T-helper 17 cell (primary cell): ENCODE results near the gene ATCAY. TPM values are rescaled to one million over a fixed set of nuclear protein-coding genes. Genes with fewer than 3 reads are reported as not detected.

ENCODE experiments used
- ATAC-seq: fragments of 150-1000 bp; cut with Tn5 transposase; 2 replicates; pipeline ENCODE4 v1.10.0; 2021; ENCODE audit warnings: mild to moderate bottlenecking, moderate library complexity
- DNase-seq, 3 donors: peaks; one replicate each; pipeline versions ENCODE4 v3.0.0 to v3.0.0-alpha.2; 2020 to 2021
- H3K9me3 ChIP-seq: one replicate; pipeline ENCODE4 v1.7.0; 2013; ENCODE audit warnings: low read length, mild to moderate bottlenecking; ENCODE audit not compliant: control insufficient read depth, poor library complexity, severe bottlenecking
- H3K27ac Mint-ChIP-seq: one replicate; pipeline ENCODE4 v1.8.0; 2022; ENCODE audit warnings: mild to moderate bottlenecking, moderate library complexity, mixed read lengths
- H3K27me3 Mint-ChIP-seq: one replicate; pipeline ENCODE4 v1.8.0; 2022; ENCODE audit warnings: mixed read lengths
- H3K36me3 Mint-ChIP-seq: one replicate; pipeline ENCODE4 v1.8.0; 2022; ENCODE audit warnings: low read depth, mixed read lengths
- H3K4me1 Mint-ChIP-seq: one replicate; pipeline ENCODE4 v1.8.0; 2022; ENCODE audit warnings: mild to moderate bottlenecking, mixed read lengths
- H3K4me3 Mint-ChIP-seq: one replicate; pipeline ENCODE4 v1.8.0; 2022; ENCODE audit warnings: mild to moderate bottlenecking, moderate library complexity, mixed read lengths
- total RNA-seq, 4 donors: library from RNA in 2 of 4; stranded (reverse) in 2 of 4; gene quantifications; one replicate each; pipeline ENCODE4 v1.2.3 and lab custom pipeline; 2022 to 2026

Gene ATCAY
- total RNA-seq, 2 donors from 2014 or later = 0.60 TPM; not detected in 1

DNA sequence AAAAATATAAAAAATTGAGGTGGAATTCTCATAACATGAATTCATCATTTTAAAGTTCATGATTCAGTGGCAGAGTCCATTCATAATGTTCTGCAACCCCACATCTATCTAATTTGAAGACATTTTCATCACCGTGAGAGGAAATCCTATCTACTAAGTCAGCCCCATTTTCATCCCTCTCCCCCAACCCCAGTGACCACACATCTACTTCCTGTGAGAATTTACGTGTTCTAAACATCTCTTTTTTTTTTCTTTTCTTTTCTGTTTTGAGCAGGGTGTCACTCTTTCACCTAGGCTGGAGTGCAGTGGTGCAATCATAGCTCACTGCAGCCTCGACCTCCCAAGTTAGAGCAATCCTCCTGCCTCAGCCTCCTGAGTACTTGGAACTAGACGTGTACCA lies 17.5 kb downstream of the ATCAY start:
- H3K9me3 ChIP-seq = no peaks in the 10 kb centered on the region
- no peak for ATAC-seq
- Mint-ChIP-seq H3K4me1 (peaks cover 4% of the 10 kb centered on the region), H3K27ac (no peak overlapping the region), H3K36me3 (peaks cover 5% of the 10 kb centered on the region), H3K27me3 (peaks cover 6% of the 10 kb centered on the region), H3K4me3 (no peak overlapping the region)
- DNase-seq = no peak

DNA sequence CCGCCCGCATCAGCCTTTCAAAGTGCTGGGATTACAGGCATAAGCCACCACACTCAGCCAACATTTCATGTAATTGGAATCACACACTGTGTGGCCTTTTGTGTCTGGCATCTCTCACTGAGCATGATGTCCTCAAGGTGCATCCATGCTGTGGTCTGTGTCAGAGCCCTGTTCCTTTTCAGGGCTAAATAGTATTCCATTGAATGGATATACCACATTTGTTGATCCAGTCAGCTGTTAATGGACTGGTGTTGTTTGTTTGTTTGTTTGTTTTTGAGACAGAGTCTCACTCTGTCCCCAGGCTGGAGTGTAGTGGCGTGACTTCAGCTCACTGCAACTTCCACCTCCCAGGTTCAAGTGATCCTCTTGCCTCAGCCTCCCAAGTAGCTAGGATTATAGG lies 17.9 kb downstream of the ATCAY start:
- no peak for ATAC-seq
- Mint-ChIP-seq H3K27ac (no peak overlapping the region), H3K4me3 (no peak overlapping the region), H3K4me1 (peaks cover 4% of the 10 kb centered on the region), H3K27me3 (peaks cover 6% of the 10 kb centered on the region), H3K36me3 (peaks cover 5% of the 10 kb centered on the region)
- no peak for DNase-seq
- H3K9me3 ChIP-seq = no peaks in the 10 kb centered on the region

DNA sequence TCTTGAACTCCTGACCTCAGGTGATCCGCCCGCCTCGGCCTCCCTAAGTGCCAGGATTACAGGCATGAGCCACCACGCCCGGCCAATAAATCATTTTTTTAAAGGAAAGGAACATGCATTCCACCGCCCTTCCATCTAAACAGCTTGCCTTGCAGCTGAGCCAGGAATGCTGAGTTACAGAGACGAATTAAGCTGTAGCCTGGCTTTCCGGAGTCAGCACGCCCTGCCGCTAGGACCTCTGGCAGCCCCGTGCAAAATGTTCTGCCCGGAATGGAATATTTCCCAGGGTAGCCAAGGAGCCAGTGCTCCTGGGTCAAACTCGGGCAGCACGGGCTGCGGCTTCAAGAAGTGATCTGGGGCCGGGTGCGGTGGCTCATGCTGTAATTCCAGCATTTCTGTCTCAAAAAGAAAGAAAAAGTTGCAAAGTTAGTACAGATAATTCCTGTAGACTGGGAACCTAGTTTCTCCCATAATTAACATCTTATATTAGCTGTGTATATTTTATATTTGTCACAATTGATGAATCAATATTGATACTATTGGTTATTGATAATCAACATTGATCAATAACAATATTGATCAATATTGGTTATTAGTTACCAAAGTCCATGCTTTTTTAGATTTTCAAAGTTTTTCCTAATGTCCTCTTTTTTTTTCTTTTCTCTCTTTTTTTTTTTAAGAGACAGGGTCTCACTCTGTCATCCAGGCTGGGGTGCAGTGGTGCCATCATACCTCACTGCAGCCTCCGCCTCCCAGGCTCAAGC lies 19.2 kb downstream of the ATCAY start:
- H3K27ac Mint-ChIP-seq = no peak overlapping the region
- ATAC-seq (no peak), DNase-seq (no peak)
- H3K27me3 Mint-ChIP-seq = peaks cover 5% of the 10 kb centered on the region
- peaks cover 5% of the 10 kb centered on the region for H3K36me3 Mint-ChIP-seq
- H3K4me1 Mint-ChIP-seq = peaks cover 4% of the 10 kb centered on the region
- no peak overlapping the region for H3K4me3 Mint-ChIP-seq
- no peaks in the 10 kb centered on the region for H3K9me3 ChIP-seq

DNA sequence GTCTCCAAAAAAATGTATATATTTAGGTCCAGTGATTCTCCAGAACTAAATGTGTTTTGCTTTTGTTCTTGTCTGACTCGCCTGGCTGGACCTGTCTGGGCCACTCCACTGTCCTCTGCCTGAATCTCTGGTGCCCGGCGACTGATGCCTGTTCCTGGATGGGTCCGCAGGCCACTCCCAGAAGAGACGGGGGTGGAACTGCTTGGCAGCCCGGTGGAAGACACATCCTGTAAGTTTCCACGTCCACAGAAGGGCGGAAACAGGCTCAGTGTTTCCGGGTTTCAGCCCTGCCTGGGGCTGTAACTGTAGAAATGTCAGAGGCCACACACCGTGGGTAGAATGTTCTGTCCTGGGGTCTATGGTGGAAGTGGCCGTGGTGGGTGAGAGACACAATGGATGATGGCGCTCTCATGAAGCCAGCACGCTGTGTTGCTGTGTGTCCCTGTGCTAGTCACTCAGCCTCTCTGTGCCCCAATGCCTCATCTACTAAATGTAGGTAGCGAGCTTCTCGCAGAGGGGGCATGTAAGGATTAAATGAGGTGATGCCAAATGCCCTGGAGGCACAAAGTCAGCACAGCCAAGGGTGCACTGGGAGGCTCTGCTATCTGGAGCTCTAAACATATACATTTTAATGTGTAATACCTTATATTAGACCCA lies 22.0 kb downstream of the ATCAY start:
- peaks cover 2% of the 10 kb centered on the region for H3K36me3 Mint-ChIP-seq
- no peaks in the 10 kb centered on the region for H3K27me3 Mint-ChIP-seq
- ATAC-seq (no peak), DNase-seq (no peak)
- H3K27ac Mint-ChIP-seq = no peak overlapping the region
- H3K4me1 Mint-ChIP-seq = peaks cover 4% of the 10 kb centered on the region
- no peaks in the 10 kb centered on the region for H3K9me3 ChIP-seq
- H3K4me3 Mint-ChIP-seq = peak overlapping the region; percentile 12

DNA sequence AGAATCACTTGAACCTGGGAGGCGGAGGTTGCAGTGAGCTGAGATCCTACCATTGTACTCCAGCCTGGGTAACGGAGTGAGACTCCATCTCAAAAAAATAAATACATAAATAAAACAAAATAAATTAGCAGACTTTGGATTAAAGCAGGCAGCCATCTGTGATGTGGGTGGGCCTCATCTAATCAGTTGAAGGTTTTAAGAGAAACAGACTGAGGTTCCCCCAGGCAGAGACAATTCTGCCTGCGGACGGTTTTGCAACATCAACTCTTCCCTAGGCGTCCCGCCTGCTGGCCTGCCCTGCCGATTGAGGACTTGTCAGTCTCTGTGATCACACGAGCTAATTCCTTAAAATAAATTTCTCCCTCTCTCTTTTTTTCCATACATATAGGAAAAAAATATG lies 23.7 kb downstream of the ATCAY start:
- H3K27ac Mint-ChIP-seq = no peak overlapping the region
- H3K4me1 Mint-ChIP-seq = no peaks in the 10 kb centered on the region
- no peak for ATAC-seq

DNA sequence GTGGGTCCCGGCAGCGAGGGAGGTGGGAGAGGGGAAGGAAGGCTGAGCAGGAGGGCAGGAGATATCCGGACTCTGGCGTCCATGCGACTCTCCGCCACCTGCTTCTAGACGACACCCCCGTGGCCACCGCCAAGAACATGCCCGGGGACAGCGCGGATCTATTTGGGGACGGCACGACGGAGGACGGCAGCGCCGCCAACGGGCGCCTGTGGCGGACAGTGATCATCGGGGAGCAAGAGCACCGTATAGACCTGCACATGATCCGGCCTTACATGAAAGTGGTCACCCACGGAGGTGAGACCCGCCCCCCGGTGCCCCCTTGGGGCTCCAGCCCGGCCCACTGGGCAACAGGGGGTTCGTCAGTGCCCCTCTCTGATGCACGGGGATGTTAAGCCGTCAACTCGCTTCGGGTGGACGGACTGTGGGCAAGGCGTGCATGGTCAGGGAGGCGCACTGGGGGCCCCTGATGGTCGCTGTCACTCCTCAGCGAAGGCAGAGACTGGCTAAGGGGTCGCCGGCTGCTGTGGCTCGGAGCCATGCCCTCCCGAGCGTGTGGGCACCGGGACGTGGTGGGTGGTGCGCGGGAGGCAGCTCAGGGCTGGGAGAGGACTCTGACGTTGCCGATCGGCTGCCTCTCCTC lies 27.3 kb downstream of the ATCAY start:
- no peaks in the 10 kb centered on the region for H3K36me3 Mint-ChIP-seq
- H3K4me1 Mint-ChIP-seq = no peaks in the 10 kb centered on the region
- ATAC-seq (no peak), DNase-seq (no peak)
- no peaks in the 10 kb centered on the region for H3K9me3 ChIP-seq
- H3K27ac Mint-ChIP-seq = no peak overlapping the region
- no peaks in the 10 kb centered on the region for H3K27me3 Mint-ChIP-seq
- no peak overlapping the region for H3K4me3 Mint-ChIP-seq

More for the DNA sequence above, 23.7 kb downstream of the ATCAY start:
- DNase-seq = no peak
- no peaks in the 10 kb centered on the region for H3K27me3 Mint-ChIP-seq
- H3K36me3 Mint-ChIP-seq = no peaks in the 10 kb centered on the region
- H3K4me3 Mint-ChIP-seq = no peak overlapping the region
- H3K9me3 ChIP-seq = no peaks in the 10 kb centered on the region

DNA sequence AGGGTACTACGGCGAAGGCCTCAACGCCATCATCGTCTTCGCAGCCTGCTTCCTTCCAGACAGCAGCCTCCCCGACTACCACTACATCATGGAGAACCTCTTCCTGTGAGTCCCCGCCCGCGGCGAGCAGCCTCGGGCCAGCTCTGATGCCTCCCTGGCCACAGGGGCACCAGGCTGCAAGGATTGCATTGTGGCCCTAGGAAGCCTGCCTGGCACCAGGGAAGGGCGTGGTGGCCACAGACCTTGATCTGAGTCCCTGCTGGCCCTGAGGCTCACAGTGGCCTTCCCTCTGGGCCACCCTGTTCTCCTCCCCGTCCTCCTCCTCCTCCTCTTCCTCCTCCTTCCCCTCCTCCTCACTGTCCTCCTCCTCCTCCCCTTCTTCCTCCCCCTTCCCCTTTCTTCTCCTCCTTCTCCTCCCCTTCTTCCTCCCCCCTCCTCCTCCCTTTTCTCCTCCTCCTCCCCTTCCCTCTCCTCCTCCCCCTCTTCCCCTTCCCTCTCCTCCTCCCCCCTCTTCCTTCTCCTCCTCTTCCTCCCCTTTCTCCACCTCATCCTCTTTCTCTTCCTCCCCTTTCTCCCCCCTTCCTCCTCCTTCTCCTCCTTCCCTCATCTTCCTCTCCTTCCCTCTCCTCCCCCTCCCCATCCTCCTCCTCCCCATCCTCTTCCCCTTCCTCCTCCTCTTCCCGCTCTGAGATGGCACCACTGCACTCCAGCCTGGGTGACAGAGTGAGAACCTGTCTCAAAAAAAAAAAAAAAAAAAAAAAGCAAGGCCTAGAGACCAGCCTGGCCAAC lies 28.0 kb downstream of the ATCAY start:
- Mint-ChIP-seq H3K27me3 (peaks cover 5% of the 10 kb centered on the region), H3K27ac (no peak overlapping the region), H3K36me3 (no peaks in the 10 kb centered on the region), H3K4me3 (peak overlapping the region; percentile 41), H3K4me1 (no peaks in the 10 kb centered on the region)
- ATAC-seq (no peak), DNase-seq (no peak)
- no peaks in the 10 kb centered on the region for H3K9me3 ChIP-seq

DNA sequence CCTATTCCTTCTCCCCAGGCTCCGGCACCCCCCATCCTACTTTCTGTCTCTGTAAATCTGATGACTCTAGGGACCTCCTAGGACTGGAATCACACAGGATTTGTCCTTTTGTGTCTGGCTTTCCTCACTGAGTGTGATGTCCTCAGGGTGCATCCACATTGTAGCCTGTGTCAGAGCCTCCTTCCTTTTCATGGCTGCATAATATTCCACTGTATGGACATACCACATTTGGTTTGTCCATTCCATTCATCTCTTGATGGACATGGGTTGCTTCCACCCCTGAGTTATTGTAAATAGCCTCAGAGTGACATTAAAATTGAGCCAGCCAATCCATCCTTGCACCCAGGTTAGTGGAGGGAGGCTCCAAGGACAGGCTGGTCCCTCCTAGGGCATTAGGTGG lies 29.6 kb downstream of the ATCAY start:
- no peak for DNase-seq
- ATAC-seq = no peak
- no peaks in the 10 kb centered on the region for H3K4me1 Mint-ChIP-seq
- peaks cover 14% of the 10 kb centered on the region for H3K27me3 Mint-ChIP-seq
- H3K27ac Mint-ChIP-seq = no peak overlapping the region
- H3K9me3 ChIP-seq = no peaks in the 10 kb centered on the region
- no peak overlapping the region for H3K4me3 Mint-ChIP-seq
- no peaks in the 10 kb centered on the region for H3K36me3 Mint-ChIP-seq

DNA sequence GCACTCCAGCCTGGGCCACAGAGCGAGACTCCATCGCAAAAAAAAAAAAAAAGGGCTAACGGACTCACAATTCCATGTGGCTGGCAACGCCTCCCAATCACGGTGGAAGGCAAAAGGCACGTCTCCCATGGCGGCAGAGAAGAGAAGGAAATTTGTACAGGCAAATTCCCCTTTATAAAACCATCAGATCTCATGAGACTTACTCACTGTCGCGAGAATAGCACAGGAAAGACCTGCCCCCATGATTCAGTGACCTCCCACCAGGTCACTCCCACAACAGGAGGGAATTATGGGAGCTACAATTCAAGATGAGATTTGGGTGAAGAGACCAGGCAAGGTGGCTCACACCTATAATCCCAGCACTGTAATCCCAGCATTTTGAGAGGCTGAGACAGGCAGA lies 33.7 kb downstream of the ATCAY start:
- H3K27me3 Mint-ChIP-seq = peaks cover 14% of the 10 kb centered on the region
- no peak for ATAC-seq

DNA sequence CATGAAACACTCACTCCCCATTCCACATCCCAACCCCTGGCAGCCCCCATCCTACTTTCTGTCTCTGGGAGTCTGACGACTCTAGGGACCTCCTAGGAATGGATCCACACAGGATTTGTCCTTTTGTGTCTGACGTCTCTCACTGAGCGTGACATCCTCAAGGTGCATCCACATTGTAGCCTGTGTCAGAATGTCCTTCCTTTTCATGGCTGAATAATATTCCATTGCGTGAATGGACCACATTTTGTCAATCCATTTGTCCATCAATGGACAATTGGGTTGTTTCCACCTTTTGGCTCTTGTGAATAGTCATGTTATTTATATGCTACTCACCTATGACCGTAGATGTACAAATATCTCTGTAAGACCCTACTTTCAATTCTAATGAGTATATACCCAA lies 35.5 kb downstream of the ATCAY start:
- Mint-ChIP-seq H3K36me3 (peaks cover 2% of the 10 kb centered on the region), H3K4me3 (no peak overlapping the region), H3K27me3 (peaks cover 14% of the 10 kb centered on the region), H3K27ac (no peak overlapping the region), H3K4me1 (no peaks in the 10 kb centered on the region)
- DNase-seq (no peak), ATAC-seq (no peak)
- H3K9me3 ChIP-seq = no peaks in the 10 kb centered on the region

More for the DNA sequence above, 33.7 kb downstream of the ATCAY start:
- H3K4me3 Mint-ChIP-seq = no peak overlapping the region
- peaks cover 2% of the 10 kb centered on the region for H3K36me3 Mint-ChIP-seq
- no peaks in the 10 kb centered on the region for H3K4me1 Mint-ChIP-seq
- DNase-seq = no peak
- H3K9me3 ChIP-seq = no peaks in the 10 kb centered on the region
- H3K27ac Mint-ChIP-seq = no peak overlapping the region

DNA sequence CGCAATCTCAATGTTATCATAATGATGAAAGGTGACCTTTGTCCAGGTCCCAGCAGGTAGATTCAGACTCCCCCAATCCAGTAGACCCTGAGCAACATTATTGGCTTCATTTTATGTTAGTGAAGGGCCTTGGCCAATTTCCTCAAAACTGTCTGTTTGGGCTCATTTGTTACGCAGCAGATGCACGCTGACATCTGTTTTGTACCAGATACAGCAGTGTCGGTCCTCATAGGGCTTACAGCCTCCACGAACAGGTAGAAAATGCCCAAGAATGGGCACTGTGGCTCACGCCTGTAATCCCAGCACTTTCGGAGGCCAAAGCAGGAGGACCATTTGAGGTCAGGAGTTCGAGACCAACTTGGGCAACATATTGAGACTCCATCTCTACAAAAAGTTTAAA lies 39.3 kb downstream of the ATCAY start:
- no peaks in the 10 kb centered on the region for H3K4me1 Mint-ChIP-seq
- H3K9me3 ChIP-seq = no peaks in the 10 kb centered on the region
- ATAC-seq (no peak), DNase-seq (no peak)
- peaks cover 2% of the 10 kb centered on the region for H3K36me3 Mint-ChIP-seq
- H3K27ac Mint-ChIP-seq = no peak overlapping the region
- H3K4me3 Mint-ChIP-seq = no peak overlapping the region
- peaks cover 3% of the 10 kb centered on the region for H3K27me3 Mint-ChIP-seq

DNA sequence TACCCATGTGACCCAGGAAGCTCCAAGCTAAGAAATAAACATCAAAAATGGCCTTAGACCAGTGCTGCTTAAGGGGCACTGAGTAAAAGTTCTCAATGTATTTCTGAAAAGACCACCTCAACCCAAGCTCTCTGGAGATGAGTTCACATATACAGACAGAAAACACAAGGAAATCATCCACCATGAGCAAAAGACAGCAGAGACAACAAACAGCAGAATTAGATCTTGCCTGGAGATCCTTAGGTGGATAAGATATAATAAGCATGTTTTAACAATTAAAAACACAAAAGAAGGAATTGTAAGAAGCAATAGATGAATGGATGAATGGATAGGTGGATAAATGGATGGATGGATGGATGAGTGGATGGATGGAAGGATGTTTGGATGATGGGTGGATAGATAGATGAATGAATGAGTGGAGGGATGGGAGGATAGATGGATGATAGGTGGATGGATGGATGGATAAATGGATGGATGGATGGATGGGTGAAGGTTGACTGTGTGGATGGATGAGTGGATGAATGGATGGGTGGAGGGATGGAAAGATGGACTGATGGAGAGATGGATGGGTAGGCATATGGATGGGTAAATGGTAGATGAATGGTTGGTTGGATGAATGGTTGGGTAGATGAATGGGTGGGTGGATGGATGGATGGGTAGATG lies 42.7 kb downstream of the ATCAY start:
- DNase-seq (no peak), ATAC-seq (no peak)
- no peaks in the 10 kb centered on the region for H3K9me3 ChIP-seq
- no peak overlapping the region for H3K4me3 Mint-ChIP-seq
- no peaks in the 10 kb centered on the region for H3K4me1 Mint-ChIP-seq
- no peak overlapping the region for H3K27ac Mint-ChIP-seq
- peaks cover 8% of the 10 kb centered on the region for H3K27me3 Mint-ChIP-seq
- H3K36me3 Mint-ChIP-seq = no peaks in the 10 kb centered on the region

DNA sequence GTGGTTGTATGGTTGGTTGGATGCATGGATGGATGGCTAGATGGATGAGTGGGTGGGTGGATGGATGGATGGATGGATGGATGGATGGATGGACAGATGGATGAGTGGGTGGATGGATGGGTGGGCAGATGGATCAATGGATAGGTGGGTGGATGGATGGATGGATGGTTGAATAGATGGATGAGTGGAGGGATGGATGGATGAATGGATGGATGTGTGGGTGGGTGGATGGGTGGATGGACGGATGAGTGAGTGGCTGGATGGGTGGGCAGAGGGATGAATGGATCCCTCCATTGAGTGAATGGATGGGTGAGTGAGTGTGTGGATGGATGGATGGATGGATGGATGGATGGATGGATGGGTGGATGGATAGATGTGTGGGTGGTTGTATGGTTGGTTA lies 43.4 kb downstream of the ATCAY start:
- Mint-ChIP-seq H3K4me3 (no peak overlapping the region), H3K27ac (no peak overlapping the region), H3K27me3 (peaks cover 8% of the 10 kb centered on the region), H3K36me3 (no peaks in the 10 kb centered on the region), H3K4me1 (no peaks in the 10 kb centered on the region)
- ATAC-seq = no peak
- no peak for DNase-seq
- no peaks in the 10 kb centered on the region for H3K9me3 ChIP-seq
